ENCODE data around the gene EFCAB10.
"Not testable (repeated sequence)": the region's sequence is repeated elsewhere in the genome, so short reads cannot be mapped to it uniquely, and the experiment has no call there.

EFCAB10 gene

GRCh38 chr7:105581066-105581811 lies at the start of gene EFCAB10:
Gene EFCAB10 (minus strand): TSS chr7:105581493. CDS start chr7:105581463, 30 bp downstream.
- DNase-seq, result peak; percentile 53 to 63

GRCh38 chr7:105625986-105626385 lies 44.7 kb upstream of the EFCAB10 start:
- DNase-seq, result no peak

GRCh38 chr7:105623906-105624305 lies 42.6 kb upstream of the EFCAB10 start:
- DNase-seq, result no peak

GRCh38 chr7:105623378-105623777 lies 42.1 kb upstream of the EFCAB10 start:
- no peak for DNase-seq

- DNase-seq, result no peak
These were observed 40.9 kb upstream of the EFCAB10 start for GRCh38 chr7:105622106-105622731.

GRCh38 chr7:105621617-105622016 lies 40.3 kb upstream of the EFCAB10 start:
- DNase-seq, result peak; percentile 35 to 57

GRCh38 chr7:105621176-105621575 lies 39.9 kb upstream of the EFCAB10 start:
- no peak for DNase-seq

- DNase-seq, result no peak
These were observed 38.3 kb upstream of the EFCAB10 start for GRCh38 chr7:105619590-105619989.

- DNase-seq, result no peak
These were observed 36.7 kb upstream of the EFCAB10 start for GRCh38 chr7:105618016-105618296.

GRCh38 chr7:105617280-105618015 lies 36.2 kb upstream of the EFCAB10 start:
- no peak for DNase-seq

GRCh38 chr7:105614341-105614840 lies 33.1 kb upstream of the EFCAB10 start:
- no peak for DNase-seq

- DNase-seq, result no peak
These were observed 32.5 kb upstream of the EFCAB10 start for GRCh38 chr7:105613611-105614330.

- DNase-seq, result no peak
These were observed 31.5 kb upstream of the EFCAB10 start for GRCh38 chr7:105612806-105613205.

GRCh38 chr7:105611856-105612775 lies 30.8 kb upstream of the EFCAB10 start:
- no peak for DNase-seq

- DNase-seq, result no peak
These were observed 29.1 kb upstream of the EFCAB10 start for GRCh38 chr7:105610165-105610930.

GRCh38 chr7:105602325-105603305 lies 21.3 kb upstream of the EFCAB10 start:
- DNase-seq, result no peak

GRCh38 chr7:105600720-105601550 lies 19.6 kb upstream of the EFCAB10 start:
- no peak for DNase-seq

GRCh38 chr7:105599551-105599950 lies 18.3 kb upstream of the EFCAB10 start:
- no peak for DNase-seq

- not testable (repeated sequence) for DNase-seq
These were observed 17.8 kb upstream of the EFCAB10 start for GRCh38 chr7:105599080-105599479.

All from hippocampal formation (tissue), 2 donors.